GM21528 (cell line): ENCODE results near the gene MNT.

Experiments
- ATAC-seq: cut with Tn5 transposase; IDR thresholded peaks from one replicate; pipeline ENCODE4 v1.9.1; 2021; ENCODE audit warnings: mild to moderate bottlenecking, moderate library complexity; ENCODE audit not compliant: unreplicated experiment, low FRiP score

MNT gene

GRCh38 chr17:2384439-2385127 is 16.3 kb downstream of the MNT start:
- ATAC-seq: no peak

DNA sequence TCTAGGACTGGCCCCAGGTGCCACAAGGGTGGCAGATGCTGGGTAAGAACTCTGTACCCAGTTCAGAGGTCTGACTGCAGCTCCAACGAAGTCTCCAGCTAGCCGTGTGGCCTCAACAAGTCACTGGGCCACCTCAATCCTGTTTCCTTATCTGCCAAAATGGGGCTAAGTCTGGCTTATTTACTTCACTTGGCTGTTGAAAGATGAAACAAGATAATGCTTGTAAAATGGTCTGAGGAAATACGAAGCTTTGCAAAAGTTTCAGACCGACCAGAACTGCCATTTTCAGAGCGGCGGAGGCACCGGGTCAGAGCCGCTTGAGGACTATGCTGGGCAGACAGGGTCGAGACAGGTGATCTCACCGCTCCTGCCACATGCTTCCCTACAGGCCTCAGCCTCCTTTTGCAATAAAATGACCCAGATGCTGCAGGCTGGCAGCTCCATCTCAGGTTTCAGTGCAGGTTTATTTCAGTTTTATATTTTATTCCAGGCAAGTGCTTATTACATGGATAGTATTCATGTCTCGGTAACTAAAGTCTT is 17.2 kb downstream of the MNT start:
- no peak for ATAC-seq

GRCh38 chr17:2380950-2381649 is 19.8 kb downstream of the MNT start:
- ATAC-seq: no peak

- ATAC-seq: no peak
These were observed 20.5 kb downstream of the MNT start for GRCh38 chr17:2380226-2380922.

DNA sequence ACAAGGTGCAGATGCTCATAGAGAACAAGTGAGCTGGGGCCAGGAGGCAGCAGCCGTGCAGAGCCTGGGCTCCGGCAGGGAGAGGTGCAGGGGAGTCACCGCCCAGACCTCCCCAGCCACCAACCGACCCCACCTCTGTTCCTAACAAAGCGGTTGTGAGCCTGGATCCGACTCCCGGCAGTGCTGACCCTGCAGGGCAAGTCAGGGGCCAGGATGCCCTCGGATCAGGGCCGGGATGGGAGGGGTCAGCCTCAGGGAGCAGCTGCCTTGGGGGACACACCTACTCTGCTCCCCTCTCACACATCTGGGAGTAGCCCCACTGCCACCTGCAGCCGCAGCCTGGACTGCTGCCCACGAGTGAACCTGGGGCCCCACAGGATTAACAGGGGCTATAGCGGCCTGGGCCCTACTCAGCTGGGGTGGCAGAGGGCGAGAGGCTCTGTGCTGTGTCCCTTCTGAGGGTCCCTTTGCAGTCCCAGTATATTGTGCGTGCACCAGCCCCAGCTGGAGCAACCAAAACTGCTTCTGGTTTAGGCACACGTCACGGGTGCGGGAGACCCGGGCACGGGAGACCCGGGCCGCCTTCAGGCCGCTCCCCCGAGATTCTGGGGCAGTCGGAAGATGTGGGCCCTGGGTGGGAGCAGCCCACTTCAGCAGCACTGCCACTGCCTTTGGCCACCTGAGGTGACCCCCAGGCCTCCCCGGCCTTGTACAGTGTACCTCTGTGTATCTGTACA is 21.2 kb downstream of the MNT start:
- ATAC-seq: no peak

DNA sequence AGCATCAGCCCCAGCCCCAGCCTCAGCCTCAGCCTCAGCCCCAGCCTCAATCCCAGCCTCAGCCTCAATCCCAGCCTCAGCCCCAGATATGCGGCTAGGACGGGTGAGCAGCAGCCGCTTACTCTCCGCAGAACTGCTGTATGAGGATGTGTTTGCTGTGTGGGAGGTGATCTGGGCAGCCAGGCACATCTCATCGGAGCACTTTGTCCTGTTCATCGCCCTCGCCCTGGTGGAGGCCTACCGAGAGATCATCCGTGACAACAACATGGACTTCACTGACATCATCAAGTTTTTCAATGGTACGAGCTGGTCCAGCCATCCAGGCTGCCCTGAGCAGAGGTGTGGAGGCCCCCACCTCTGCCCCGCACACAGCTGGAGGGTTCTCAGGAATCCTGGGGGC is 22.0 kb downstream of the MNT start:
- no peak for ATAC-seq

GRCh38 chr17:2377659-2378058 is 23.2 kb downstream of the MNT start:
- ATAC-seq: no peak

DNA sequence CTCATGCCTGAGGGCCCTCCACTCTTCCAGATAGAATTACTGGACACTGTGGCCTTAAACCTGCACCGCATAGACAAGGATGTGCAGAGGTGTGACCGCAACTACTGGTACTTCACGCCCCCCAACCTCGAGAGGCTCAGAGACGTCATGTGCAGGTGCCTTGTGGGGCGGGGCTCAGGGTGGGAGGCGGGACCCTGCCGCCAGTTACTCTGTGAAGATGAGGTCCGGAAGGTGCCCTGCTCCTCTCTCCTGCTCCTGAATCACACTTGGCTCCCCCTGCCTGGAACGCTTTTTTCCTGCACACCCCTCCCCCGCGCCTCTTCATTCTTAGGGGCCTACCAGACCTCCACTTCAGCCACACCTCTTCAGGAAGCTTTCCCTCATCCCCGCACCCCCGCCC is 24.8 kb downstream of the MNT start:
- no peak for ATAC-seq

- no peak for ATAC-seq
These were observed 25.5 kb downstream of the MNT start for GRCh38 chr17:2375406-2375805.

DNA sequence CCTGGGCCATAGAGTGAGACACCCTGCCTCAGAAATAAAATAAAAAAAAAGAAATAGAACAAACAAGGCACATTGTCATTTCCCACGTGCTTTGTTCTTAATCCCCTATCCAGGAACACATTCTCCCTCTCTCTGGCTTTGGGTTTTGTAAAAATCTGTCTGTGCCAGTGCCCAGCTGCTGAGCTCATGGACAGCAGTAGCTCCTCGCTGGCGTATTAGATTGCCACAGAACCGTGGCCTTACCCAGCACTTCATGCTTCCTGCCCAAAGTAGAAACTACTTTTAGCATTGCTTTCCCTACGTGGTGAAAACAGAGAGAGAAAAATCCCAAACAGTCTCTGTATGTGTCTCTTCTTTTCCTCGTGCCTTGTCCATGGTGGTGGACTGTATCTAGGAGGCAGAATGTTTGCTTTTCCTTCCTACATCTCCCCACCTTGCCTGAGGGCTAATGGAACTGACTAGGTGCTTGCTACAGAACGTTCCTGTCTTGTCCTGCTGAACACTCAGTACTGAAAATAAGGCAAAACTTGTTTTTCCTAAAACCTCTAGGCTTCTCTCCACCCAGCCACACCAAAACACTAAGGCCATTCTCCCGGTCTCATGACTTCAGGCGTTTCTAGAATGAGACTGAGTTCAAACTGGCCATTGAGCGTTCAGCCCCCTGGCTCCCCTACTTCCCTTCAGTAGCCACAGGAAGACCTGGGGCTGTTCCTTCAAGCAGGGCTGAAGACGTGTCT is 26.1 kb downstream of the MNT start:
- ATAC-seq: no peak

GRCh38 chr17:2373179-2373578 is 27.7 kb downstream of the MNT start:
- no peak for ATAC-seq

DNA sequence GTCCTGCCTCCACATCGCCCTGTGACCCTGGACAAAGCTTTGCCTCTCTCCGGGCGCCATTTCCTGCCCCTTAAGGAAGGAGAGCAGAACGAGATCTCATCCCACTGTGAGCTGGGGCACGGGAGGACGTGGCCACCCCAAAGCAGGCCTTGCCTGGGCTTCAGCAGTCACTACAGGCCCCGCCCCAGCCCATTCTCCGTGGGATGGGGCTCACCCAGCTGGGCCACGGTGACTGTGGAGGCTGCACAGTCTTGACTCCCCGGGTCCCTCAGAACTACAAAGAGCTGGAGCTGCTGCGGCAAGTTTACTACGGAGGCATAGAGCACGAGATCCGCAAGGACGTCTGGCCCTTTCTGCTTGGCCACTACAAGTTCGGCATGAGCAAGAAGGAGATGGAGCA is 28.2 kb downstream of the MNT start:
- ATAC-seq: no peak

DNA sequence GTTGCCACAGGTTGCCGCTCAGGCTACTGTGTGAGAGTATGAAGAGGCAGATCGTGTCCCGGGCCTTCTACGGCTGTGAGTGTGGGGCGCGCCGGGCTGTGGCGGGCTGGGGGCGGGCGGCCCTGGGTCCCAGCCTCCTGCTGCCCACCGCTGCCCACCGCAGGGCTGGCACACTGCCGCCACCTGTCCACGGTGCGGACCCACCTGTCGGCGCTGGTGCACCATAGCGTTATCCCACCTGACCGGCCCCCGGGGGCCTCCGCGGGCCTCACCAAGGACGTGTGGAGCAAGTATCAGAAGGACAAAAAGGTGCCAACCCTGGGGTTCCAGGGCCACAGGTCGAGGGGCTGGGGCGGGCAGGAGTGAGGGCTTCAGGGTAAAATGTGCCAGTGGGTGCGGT is 28.7 kb downstream of the MNT start:
- no peak for ATAC-seq

GRCh38 chr17:2371183-2372130 is 29.4 kb downstream of the MNT start:
- ATAC-seq: no peak

DNA sequence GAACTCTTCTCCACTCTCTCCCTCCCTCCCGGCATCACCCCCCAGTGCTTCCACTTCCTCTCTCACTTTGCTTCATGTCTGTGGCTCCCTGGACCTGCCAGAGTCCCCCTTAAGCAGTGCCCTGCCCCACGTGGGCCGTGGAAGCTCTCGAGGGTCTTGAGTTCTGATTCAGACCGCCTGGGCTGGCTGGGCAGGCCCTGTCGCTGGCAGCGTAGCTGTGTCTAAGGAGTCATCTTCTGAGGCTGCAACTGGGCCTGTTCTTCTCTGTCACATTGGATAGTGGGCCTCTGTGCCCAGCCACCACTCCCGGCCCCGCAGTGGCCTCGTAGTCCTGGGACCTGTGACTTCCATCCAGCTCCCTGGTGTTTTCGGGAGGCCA is 30.7 kb downstream of the MNT start:
- ATAC-seq: no peak

- no peak for ATAC-seq
These were observed 31.2 kb downstream of the MNT start for GRCh38 chr17:2369551-2370210.

DNA sequence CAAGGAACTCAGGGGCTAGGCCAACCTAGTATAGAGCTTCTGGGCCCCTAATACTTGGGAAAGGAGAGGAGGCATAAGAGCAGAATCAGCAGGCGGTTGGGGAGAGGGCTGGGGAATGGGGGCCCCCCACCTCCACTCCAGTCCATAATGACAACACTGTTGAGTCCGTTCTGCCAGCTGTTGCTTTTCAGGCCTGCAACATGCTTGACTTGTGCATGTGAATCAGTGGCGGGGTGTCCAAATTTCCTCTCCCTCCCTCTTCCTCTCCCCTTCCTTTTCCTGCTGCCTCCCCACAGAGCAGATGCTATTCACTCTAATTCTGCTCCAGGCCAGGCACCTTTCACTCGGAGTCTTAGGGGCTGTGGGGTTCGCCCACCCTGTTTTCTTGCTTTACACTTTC is 31.8 kb downstream of the MNT start:
- no peak for ATAC-seq

DNA sequence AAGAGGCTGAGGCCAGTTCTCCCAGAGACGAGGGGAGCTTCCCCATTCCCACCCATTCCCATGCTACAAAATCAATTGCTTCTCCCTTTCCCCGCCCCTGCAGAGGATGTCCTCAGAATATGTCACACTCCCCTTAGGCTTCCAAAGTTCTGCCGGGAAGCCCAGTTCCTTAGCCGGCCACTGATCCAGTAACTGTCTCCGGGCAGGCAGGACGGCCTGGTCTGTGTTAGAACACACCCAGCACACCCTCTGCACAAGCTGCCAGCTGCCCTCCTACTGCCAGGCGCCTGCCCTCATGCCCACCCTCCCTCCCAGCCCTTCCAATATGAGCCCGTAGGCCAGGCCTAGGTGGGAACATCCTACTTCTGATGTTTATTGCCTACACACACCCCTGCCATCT is 32.5 kb downstream of the MNT start:
- ATAC-seq: no peak
